ENCODE measurements around the gene ZBED1. TPM values are rescaled to one million over a fixed set of nuclear protein-coding genes. Genes with fewer than 3 reads are reported as not detected.
"Not testable (repeated sequence)": the region's sequence is repeated elsewhere in the genome, so short reads cannot be mapped to it uniquely, and the experiment has no call there.

Gene ZBED1
- total and polyA plus RNA-seq, 2 donors from 2014 or later: 20.6 to 40.7 TPM

DNA sequence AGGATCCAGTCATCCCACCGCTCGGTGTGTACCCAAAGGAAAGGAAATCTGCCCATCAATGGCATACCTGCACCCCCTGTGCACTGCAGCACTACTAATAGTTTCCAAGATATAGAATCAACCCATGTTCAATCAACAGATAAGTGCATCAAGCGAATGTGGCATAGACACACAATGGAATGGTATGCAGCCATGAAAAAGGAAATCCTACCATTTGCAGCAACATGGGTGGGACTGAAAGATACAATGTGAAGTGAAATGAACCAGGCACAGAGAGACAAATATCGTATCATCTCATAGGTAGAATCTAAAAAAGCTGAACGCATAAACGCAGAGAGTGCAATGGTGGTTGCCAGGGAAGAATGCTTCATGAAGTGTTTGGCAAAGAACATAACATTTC is 42.5 kb downstream of the ZBED1 start:
- no peaks in the 10 kb centered on the region for H3K9me3 ChIP-seq (ENCODE audit: control insufficient read depth in 2 of 3, insufficient read depth in 1 of 3, low read length in 3 of 3)
- no peak overlapping the region for H3K9ac ChIP-seq (ENCODE audit: low read length in 3 of 3)
- FAIRE-seq (no peak), DNase-seq (no peak)
- peaks cover 0 to 2% (median 0%) of the 10 kb centered on the region in 3 donors for H3K4me1 ChIP-seq (ENCODE audit: control insufficient read depth in 2 of 3, insufficient read depth in 2 of 3, low read depth in 1 of 3, low read length in 3 of 3)
- no peak overlapping the region for H3K27ac ChIP-seq (ENCODE audit: low read depth in 2 of 2, low read length in 2 of 2)
- intact Hi-C loops (cut with DNase I): no loop called here
- H3K36me3 ChIP-seq (ENCODE audit: control insufficient read depth in 2 of 3, insufficient read depth in 3 of 3, low read length in 3 of 3): no peaks in the 10 kb centered on the region
- no peak overlapping the region for H3K4me3 ChIP-seq (ENCODE audit: low read length in 3 of 3)
- no peaks in the 10 kb centered on the region for H3K27me3 ChIP-seq (ENCODE audit: control insufficient read depth, insufficient read depth, low read length)
- TF ChIP-seq, protein P1, sequence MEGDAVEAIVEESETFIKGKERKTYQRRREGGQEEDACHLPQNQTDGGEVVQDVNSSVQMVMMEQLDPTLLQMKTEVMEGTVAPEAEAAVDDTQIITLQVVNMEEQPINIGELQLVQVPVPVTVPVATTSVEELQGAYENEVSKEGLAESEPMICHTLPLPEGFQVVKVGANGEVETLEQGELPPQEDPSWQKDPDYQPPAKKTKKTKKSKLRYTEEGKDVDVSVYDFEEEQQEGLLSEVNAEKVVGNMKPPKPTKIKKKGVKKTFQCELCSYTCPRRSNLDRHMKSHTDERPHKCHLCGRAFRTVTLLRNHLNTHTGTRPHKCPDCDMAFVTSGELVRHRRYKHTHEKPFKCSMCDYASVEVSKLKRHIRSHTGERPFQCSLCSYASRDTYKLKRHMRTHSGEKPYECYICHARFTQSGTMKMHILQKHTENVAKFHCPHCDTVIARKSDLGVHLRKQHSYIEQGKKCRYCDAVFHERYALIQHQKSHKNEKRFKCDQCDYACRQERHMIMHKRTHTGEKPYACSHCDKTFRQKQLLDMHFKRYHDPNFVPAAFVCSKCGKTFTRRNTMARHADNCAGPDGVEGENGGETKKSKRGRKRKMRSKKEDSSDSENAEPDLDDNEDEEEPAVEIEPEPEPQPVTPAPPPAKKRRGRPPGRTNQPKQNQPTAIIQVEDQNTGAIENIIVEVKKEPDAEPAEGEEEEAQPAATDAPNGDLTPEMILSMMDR (IDR thresholded peaks at IDR 0.05; ENCODE audit: borderline replicate concordance, extremely low read depth, insufficient read depth): no peak

DNA sequence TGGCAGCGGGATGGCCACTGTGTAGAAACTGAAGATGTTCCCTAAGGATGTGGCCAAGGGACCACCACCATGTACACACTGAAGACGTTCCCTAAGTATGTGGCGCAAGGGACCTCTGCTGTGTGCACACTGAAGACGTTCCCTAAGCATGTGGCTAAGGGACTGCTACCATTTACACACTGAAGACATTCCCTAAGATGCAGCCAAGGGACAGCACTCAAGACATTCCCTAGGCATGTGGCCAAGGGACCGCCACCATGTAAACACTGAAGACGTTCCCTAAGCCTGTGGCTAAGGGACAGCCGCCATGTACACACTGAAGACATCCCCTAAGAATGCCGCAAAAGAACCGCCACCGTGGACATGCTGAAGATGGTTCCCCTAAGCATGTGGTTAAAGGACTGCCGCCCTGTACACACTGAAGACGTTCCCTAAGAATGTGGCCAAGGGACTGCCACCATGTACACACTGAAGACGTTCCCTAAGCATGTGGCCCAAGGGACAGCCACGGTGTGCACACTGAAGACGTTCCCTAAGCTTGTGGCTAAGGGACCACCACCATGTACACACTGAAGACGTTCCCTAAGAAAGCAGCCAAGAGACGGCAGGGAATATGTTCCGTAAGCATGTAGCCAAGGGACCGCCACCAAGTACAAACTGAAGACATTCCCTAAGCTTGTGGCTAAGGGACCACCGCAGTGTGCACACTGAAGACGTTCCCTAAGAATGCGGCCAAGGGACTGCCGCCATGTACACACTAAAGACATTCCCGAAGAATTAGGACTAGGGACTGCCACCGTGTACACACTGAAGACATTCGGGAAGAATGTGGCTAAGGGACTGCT is 43.3 kb downstream of the ZBED1 start:
- Histone ChIP-seq H3K4me3 (ENCODE audit: low read length in 3 of 3) (no peak overlapping the region), H3K27me3 (ENCODE audit: control insufficient read depth, insufficient read depth, low read length) (no peaks in the 10 kb centered on the region), H3K4me1 (ENCODE audit: control insufficient read depth in 2 of 3, insufficient read depth in 2 of 3, low read depth in 1 of 3, low read length in 3 of 3) (peaks cover 0 to 2% (median 0%) of the 10 kb centered on the region in 3 donors), H3K9me3 (ENCODE audit: control insufficient read depth in 2 of 3, insufficient read depth in 1 of 3, low read length in 3 of 3) (no peaks in the 10 kb centered on the region), H3K36me3 (ENCODE audit: control insufficient read depth in 2 of 3, insufficient read depth in 3 of 3, low read length in 3 of 3) (no peaks in the 10 kb centered on the region), H3K9ac (ENCODE audit: low read length in 3 of 3) (no peak overlapping the region), H3K27ac (ENCODE audit: low read depth in 2 of 2, low read length in 2 of 2) (no peak overlapping the region)
- FAIRE-seq (no peak), DNase-seq (no peak)
- TF ChIP-seq, protein P1 (IDR thresholded peaks at IDR 0.05; ENCODE audit: borderline replicate concordance, extremely low read depth, insufficient read depth): no peak
- intact Hi-C loops (cut with DNase I): no loop called here

DNA sequence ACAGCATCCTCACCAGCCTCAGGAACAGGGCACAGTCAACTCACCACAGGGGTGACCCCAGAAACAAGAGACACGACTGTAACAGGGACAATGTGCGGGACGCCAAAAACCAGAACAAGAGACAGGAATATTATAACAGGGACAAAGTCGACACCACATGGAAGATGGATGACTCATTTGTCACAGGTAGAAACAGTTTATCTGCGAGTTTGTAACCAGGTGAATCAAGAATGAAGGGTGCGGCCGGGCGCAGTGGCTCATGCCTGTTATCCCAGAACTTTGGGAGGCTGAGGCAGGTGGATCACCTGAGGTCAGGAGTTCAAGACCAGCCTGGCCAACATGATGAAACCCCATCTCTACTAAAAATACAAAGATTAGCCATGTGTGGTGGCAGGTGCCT is 44.7 kb downstream of the ZBED1 start:
- H3K4me1 ChIP-seq (ENCODE audit: control insufficient read depth in 2 of 3, insufficient read depth in 2 of 3, low read depth in 1 of 3, low read length in 3 of 3); intact Hi-C loops (cut with DNase I); H3K9ac ChIP-seq (ENCODE audit: low read length in 3 of 3); H3K36me3 ChIP-seq (ENCODE audit: control insufficient read depth in 2 of 3, insufficient read depth in 3 of 3, low read length in 3 of 3); H3K27me3 ChIP-seq (ENCODE audit: control insufficient read depth, insufficient read depth, low read length); DNase-seq; H3K9me3 ChIP-seq (ENCODE audit: control insufficient read depth in 2 of 3, insufficient read depth in 1 of 3, low read length in 3 of 3); H3K27ac ChIP-seq (ENCODE audit: low read depth in 2 of 2, low read length in 2 of 2); H3K4me3 ChIP-seq (ENCODE audit: low read length in 3 of 3); FAIRE-seq: not testable (repeated sequence)

DNA sequence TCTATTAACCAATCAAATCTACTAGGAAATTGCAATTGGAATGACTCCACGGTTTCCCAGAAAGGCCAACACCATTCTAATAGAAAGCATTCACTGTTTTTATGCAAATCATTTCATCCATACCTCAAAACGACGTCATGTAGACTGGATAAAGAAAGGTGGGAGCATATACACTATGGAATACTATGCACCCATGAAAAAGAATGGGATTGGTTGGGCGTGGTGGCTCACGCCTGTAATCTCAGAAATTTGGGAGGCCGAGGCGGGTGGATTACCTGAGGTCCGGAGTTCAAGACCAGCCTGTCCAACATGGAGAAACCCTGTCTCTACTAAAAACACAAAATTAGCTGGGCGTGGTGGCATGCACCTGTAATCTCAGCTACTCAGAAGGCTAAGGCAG is 46.2 kb downstream of the ZBED1 start:
- FAIRE-seq; H3K4me3 ChIP-seq (ENCODE audit: low read length in 3 of 3); H3K4me1 ChIP-seq (ENCODE audit: control insufficient read depth in 2 of 3, insufficient read depth in 2 of 3, low read depth in 1 of 3, low read length in 3 of 3); H3K9me3 ChIP-seq (ENCODE audit: control insufficient read depth in 2 of 3, insufficient read depth in 1 of 3, low read length in 3 of 3); DNase-seq; H3K36me3 ChIP-seq (ENCODE audit: control insufficient read depth in 2 of 3, insufficient read depth in 3 of 3, low read length in 3 of 3); H3K9ac ChIP-seq (ENCODE audit: low read length in 3 of 3); H3K27ac ChIP-seq (ENCODE audit: low read depth in 2 of 2, low read length in 2 of 2); H3K27me3 ChIP-seq (ENCODE audit: control insufficient read depth, insufficient read depth, low read length); intact Hi-C loops (cut with DNase I): not testable (repeated sequence)
